Fibroblast of skin of left quadriceps (primary cell): Measurements from ENCODE around the gene LRRC75B.
"Not testable (repeated sequence)": the region's sequence is repeated elsewhere in the genome, so short reads cannot be mapped to it uniquely, and the experiment has no call there.

Experiments
- DNase-seq, 2 experiments: peaks; one replicate each; pipeline ENCODE4 v3.0.0-alpha.2; 2013; ENCODE audit warnings: low read depth in 2 of 2

Gene LRRC75B

GRCh38 chr22:24554313-24555164 lies 38.3 kb downstream of the LRRC75B start, which contains the start of gene GUCD1:
Gene GUCD1, minus strand, starts transcription at chr22:24555138. Its CDS starts 147 bp downstream, at chr22:24554991.
- DNase-seq = no peak

GRCh38 chr22:24553597-24554312 lies 39.1 kb downstream of the LRRC75B start:
- DNase-seq = no peak

- DNase-seq = not testable (repeated sequence)
Observed at GRCh38 chr22:24552503-24553286, 40.2 kb downstream of the LRRC75B start.

GRCh38 chr22:24550902-24551435 lies 41.9 kb downstream of the LRRC75B start:
- DNase-seq = no peak

GRCh38 chr22:24550028-24550901 lies 42.6 kb downstream of the LRRC75B start:
- DNase-seq = no peak

- no peak for DNase-seq
Observed at GRCh38 chr22:24548812-24549211, 44.1 kb downstream of the LRRC75B start.

GRCh38 chr22:24543679-24544243 lies 49.1 kb downstream of the LRRC75B start:
- no peak for DNase-seq

- no peak for DNase-seq
Observed at GRCh38 chr22:24543185-24543601, 49.7 kb downstream of the LRRC75B start.

GRCh38 chr22:24542641-24543040 lies 50.2 kb downstream of the LRRC75B start:
- DNase-seq = no peak

GRCh38 chr22:24541681-24542515 lies 51.0 kb downstream of the LRRC75B start:
- no peak for DNase-seq

- no peak for DNase-seq
Observed at GRCh38 chr22:24540470-24540869, 52.4 kb downstream of the LRRC75B start.

- no peak for DNase-seq
Observed at GRCh38 chr22:24536089-24536488, 56.8 kb downstream of the LRRC75B start.
